ENCODE results near the gene PCK1.

The PCK1 gene

DNA sequence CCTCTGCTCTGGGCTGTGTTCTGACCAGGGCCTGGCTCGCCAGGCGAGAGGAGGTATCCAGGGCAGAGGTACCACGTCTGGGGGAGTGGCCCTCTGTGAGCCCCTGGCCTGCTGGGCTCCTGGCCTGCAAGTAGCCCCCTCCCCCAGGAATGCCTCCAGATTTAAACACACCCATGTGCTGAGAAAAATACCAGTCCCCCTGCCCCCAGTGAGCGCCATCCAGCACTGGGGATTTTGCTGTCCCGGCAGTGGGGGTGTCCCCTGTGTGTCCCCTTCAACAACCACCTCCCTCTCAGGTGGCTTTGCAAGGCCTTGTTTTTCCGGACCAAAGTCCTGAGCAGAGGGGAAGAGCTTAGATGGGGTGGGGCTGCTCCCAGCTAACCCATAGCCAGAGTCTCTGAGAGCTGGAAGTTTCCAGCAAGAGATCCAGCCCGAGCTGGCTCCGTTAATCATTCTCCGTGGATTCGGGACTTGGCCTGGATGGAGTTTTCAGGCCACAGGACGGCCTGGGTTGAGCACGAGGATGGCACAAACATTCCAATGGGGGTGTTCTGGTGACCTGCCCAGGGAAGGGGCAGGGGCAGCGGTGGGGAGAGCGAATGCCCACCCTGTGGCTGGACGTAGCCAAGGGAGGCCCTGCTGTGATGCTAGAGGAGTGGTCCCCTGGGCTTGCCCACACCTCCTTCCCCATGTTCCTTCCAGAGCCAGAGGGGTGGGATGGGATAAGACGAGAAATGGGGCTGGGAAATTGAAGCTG is 29.0 kb downstream of the PCK1 start:
- DNase-seq (ENCODE audit: low spot score), result no peak

DNA sequence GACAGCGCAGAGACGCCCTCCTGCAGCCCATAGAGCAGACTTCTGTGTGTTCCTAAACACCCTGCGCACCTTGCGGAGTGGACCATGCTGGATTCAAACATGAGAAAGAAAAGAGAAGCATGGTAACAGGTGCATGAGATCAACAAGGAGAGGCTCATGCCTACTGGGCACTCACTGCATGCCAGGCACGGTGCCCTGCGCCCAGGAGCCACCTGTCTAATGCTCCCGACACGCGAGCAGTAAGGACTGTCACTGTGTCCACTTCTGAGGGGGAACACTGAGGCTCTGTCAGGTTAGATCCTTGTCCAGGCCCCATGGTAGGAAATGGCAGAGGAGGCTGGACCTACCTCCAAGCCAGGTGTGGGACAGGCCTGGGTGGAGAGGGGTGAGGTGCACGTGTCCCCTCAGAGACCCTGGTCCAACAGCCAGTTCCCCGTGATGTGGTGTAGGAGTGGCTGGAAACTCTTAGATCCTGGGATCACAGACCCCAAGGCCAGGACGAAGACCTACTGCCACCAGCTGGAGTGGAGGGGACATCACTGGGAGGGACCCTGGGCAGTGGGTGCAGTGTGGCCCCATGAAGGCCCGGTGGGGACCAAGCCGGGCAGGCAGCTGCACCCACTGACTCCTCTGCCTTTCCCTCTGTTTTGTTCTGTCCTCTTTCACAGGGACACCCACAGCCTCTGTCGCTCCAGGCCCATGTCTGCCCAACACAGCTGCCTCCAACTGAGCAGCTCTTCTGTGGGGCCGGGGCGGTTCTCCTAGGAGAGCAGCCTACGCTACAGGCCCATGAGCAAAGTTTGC is 29.8 kb downstream of the PCK1 start:
- no peak for DNase-seq (ENCODE audit: low spot score)

DNA sequence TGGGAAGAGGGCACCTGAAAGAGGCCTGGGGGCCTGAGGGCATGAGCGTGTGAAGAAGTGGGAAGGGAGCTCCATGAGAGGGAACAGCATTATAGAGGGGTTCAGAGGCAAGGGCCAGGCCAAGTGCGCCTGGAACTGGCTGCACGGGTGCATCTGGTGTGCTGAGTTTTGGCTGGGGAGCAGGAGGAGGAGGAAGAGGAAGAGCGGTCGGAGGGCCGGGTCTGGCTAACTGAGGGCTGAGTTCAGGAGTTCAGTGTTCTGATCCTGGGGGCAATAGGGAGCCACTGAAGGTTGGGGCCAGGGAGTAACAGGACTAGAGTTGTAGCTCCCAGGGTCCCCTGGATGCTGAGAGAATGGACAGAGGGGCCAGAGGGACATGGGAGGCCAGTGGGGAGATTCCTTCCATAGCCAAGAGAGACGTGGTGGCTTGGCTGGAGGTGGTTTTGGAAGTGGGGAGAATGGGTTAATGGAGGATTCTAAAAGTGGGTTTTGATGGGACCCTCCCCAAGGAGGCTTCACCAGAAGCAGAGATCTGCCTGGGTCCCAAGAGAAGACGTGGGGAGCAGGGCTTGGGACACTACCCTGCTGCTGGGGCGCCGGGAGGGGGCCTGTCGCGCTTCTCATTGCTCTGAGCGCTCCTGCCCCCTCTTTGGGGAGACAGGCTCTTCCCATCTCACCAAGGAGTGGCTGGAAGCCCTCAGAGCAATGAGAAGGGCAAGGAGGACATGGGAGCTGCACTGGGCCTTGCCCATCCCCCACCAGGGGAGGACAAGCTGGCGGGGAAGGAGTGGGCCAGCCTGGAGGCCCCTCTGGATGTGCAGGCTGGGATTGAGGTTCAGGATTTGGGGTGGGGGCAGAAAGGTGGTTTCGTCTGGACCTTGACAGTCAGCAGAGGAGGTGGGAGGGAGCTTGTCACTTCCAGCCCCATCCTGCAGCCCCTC is 30.6 kb downstream of the PCK1 start:
- no peak for DNase-seq (ENCODE audit: low spot score)

DNA sequence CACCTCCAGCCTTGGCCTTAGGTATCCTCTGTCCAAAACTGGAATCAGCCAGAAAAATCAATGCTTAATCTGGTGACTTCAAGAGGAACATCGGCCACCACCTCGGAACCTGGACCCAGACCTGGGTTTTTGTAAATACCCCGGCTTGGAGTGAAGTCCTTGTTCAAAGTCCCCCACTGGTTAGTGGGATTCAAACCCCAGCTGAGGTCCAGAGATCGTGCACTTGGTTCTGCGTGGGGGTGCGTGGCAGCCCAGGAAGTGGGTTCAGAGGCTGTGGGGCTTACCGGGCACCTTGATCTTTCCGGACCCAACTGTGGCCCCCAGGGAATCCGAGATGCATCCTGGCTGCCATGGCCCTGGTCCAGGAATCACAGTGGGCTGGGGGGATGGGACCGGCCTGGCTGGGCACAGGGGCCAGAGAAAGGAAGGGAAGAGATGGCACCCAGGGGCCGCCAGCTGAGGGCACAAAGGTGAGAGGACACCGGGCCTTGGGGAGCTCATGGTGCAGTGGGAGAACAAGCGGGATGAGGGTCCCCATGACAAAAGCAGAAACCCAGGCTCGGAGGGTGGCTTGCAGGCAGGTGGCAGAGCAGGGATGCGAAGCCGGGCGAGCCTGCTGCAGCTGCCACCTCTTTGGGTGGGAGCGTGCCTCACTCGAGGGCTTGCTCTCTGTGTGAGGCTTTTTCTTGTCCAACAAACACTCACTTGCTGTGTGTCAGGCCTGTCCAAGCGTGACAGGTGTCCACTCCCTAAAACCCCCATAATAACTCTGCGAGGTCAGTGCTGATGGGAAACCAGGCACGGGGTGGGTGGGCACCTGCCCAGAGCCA is 31.6 kb downstream of the PCK1 start:
- DNase-seq (ENCODE audit: low spot score), result no peak

DNA sequence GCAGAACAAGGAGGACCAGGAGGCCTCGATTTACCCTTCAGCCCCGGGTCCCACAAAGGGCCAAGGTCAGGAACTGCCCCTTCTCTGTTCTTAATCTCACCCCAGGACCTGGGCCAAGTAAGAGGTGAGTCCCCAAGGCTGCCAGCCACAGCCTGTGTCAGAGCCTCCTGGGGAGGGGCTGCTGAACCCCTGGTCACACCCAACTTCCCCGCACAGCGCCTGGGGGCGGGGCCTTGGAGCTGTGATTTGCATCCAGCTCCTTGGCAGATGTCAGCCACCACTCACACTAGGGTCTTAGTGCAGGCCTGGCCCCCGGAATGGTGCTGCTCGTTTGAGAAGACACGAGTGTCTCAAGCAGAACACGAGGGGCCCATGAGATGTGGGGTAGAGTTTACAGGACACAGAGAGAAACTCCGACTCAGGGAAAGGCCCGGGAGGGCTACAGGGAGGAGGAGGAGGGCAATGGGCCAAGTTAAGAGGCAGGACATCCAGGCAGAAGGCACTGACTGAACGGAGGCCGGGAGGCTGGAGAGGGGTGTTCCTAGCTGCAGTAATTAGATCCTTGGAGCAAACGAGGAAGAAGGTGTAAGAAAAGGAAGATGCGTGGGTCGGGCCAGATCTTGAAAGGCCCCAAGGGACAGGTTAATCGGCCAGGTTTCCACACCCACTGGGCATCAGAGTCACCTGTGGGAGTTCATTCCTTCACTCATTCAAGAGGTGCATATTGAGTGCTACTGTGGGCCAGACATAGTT is 32.4 kb downstream of the PCK1 start:
- no peak for DNase-seq (ENCODE audit: low spot score)

DNA sequence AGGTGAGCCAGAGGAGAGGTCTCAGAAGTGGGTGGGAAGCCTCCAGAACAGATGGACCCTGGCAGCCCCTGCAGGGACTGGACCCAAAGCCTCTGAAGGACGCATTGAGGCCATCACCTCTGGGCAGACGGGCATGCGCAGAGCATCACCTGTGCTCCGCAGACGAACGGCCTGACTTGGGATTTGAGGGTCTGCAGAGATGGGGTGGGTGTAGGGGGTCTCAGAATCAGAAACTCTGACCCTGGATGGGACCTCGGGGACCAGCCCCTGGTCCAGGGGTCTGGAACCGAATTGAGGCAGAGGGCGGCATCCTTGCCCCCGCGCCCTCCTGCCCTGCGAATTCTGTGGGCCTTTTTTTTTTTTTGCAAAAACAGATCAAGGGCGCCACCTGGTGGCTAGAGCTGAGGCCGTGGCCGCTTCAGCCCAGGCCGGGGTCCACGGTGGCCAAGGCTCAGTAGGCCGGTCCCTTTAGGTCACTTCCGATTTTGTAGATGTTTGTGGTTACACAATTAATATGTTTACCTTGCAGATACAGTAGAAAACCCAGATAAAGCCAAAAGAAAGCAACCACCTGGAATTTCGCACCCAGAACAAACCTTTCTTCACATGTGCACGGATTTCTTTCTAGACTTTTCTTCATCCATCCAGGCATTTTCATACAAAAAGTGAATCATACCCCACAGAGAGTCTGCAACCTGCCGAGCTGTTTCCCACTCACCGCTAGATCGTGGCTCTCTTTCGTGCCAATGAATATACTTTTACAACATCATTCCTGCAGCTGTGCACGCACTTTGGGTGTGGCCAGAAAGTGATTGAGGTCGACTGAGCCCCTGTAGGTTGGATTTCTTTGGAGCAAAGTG is 33.4 kb downstream of the PCK1 start:
- peak; percentile 38 for DNase-seq (ENCODE audit: low spot score)

DNA sequence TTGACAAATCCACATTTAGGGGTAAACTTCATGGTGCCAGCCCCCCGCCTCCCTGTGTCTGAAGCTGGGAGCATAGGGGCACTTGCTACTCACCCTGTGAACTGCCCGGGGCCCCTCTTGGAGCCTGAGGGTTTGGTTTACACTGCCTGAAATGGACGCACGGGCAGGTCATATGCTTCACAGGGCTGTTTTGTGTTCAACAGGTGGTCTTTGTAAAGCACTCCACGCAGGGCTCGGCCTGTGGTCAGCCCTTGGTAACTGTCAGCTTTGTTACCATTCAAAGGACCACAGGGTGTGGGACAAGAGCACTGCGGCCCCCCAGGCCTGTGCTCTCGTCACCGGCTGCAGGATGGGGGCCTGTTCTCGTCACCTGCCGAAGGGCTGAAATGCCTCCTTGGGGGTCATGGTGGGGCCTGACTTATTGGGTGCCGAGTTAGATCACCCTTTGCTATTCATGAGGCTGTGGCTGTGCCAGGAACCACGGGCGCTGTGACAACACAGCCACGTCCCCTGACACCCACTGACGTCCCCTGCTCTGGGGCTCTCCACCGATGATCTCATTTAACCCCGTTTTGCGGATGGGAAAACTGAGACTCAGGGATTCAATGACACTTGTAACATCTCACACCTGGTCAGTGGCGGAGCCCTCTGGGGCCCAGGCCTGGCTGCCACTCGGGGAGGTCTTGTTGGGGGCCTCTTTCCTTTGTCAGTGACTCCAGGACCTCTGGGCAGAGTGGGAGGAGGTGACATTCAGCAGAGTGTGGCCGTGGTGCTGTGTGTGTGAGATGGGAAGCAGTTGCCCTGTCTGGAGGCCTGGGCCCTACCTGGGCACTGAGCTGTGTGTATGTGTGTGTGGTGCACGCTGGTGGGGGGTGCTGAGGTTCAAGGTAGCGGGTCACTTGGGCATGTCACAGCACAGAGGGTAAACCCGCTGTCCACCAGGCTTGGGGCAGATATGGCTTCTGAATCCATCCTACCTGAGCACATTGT is 34.4 kb downstream of the PCK1 start:
- no peak for DNase-seq (ENCODE audit: low spot score)

DNA sequence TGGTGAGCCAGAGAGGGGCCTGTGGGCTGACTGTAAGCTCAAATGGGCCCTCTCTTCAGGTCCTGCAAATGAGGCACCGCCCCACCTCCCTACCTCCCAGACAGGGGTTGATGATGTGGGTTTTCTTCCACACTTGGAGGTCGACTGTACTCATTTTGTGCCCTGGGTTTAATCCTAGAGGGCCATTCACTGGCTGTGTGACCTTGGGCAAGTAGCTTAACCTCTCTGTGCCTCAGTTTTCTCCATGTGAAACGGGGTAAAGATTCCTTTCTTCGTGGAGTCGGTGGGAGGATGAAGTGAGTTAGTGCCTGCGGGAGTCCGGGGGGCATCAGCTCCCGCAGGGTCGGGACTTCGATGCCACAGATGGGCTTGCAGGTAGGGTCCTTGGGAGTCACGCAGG is 35.4 kb downstream of the PCK1 start:
- no peak for DNase-seq (ENCODE audit: low spot score)

DNA sequence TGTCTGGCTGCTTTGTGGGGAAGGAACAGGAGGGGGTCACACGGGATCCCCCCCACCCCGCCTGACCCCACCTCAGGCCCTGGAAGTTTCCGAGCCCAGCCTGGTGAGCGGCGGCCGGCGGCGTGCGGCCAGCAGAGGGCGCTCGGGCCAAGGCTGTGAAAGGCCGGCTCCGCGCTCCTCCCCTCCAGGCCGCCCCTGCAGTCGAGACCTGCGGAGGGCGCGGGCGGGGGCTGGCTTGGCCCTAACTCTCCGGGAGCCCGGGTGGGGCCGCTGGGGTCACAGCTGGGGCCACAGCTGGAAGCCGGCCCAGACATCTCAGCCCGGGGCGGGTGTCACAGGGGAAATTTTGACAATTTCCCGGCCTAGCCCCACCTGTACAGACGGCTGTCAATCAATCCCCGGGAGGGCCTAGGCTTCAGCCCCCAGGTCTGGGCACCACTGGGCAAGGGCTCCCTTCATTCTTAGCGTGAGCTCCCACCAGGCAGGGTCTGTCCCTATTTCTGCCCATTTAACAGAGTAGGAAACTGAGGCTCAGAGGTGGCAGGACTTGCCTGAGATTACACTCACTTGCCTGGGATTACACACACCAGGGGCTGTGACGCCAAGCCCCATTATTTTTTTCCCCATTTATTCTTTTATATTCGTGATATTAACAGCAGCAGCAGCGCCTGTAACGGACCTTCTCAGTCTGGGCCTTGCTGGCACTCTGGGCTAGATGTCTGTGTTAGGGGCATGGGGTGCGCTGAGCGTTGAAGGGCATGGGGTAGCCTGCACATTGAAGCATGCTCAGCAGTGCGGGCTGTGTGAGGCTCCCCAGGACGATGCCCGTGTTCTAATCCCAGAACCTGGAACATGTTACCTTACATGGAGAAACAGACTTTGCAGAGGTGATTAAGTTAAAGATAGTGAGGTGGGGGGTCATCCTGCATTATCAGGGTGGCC is 36.4 kb downstream of the PCK1 start:
- DNase-seq (ENCODE audit: low spot score), result peak; percentile 65

DNA sequence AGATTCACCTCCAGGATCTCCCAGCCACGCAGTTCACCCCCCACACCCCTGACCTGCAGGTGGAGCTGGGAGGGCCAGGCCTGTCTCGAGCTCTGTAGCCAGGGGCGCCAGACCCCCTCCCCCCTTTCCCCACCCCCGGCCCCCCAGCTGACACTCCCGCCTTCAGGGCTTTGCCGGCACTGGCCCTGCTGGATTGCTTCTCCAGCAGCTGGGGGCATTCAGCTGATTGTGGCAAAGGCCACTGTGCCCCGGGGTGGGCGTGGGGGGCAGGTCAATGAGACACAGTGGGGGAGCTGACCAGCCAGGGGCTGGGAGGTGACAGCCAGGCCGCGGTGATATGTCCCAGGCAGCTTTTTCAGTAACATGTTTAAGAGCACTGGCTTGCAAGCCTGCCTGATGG is 37.1 kb downstream of the PCK1 start:
- no peak for DNase-seq (ENCODE audit: low spot score)

DNA sequence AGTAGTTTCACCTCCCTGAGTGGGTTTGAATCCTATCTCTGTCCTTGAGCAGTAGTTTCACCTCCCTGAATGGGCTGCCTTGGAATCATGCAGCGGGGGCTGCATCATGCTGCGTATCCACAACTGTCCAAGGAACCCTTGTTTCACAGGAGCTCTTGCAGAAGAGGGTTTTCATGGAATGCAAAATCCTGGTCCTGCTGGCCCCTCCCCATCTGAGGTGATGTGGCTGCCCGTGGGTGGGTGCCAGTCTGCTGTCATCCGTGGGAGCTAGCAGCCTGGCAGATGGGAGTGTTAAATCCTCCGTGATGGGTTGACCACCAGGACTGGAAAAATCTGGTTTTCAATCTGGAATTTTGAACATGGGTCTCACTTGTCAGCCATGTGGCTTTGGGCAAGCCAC is 37.6 kb downstream of the PCK1 start:
- no peak for DNase-seq (ENCODE audit: low spot score)

DNA sequence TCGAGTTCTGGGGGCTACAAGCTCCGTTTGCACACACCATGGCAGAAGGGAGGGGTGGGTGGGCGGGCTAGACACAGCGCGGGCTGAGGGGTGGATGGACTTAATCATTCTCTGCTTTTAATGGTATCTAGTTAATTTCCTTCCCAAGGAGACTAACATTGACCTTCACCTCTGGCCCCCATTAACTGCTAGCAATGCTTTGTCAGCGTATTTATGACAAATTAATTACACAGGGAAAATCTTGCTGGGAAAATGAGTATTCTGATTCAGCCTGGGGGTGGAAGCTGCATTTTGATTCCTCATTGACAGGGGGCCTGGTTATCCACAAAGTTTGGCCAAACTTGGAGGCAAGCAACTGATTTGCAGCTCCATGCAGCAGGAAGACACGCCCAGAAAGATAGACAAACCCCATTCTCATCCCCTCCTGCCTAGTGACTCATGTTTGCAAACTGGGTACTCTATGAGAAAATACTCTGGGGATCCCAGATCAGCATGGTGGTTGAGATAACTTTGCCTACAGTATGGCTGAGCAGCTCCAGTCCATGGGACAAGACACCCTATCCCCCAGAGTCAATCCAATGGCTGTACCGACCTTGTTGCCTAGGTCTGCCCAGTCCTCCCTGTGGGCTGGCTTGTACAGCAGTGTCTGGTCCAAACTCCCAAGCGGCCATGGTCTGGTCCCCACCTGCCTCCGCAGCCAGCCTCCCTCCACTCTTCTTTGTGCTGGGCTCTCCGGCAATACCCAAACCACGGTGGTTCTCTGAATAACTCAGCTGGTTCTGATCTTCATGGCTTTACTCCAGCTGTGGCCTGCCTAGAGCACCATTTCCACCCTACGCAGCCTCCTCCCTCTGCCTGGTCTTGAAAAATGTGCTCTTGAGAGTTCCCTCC is 39.7 kb downstream of the PCK1 start:
- no peak for DNase-seq (ENCODE audit: low spot score)

DNA sequence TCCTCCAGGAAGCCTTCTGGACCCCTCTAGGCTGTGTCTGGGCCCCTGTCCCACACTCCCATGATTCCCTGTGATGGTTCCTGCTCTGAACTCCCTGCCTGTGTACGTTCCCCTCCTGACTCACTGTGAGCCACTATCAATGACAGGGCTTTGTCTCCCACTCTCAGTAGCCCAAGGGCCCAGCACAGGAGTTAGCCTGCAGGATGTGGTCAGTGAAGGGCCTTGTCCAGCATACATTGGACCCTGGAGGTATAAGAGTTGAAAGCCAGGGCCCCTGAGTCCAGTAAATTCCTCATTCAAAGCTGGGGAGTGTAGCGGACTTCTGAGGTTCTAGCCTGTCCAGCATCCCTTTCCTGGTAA is 40.3 kb downstream of the PCK1 start:
- DNase-seq (ENCODE audit: low spot score), result no peak

DNA sequence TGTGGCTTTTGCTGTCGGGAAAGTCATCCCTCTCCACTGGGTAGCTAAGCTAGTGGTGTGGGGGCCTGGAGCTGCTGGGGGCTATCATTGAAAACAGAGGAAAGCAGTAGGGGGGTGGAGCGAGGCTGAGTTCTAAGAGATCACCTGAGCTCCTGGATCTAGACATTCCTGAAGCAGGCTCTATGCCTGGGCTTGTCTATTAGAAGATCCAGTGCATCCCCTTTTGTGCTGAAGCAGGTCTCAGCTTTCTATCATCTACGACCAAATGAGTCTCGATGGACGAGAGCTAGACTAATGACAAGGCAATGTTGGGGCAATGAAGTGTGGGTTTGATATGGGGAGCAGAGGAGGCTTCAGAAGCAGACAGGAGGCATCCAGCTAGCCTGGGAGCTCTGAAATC is 40.8 kb downstream of the PCK1 start:
- DNase-seq (ENCODE audit: low spot score), result no peak

DNA sequence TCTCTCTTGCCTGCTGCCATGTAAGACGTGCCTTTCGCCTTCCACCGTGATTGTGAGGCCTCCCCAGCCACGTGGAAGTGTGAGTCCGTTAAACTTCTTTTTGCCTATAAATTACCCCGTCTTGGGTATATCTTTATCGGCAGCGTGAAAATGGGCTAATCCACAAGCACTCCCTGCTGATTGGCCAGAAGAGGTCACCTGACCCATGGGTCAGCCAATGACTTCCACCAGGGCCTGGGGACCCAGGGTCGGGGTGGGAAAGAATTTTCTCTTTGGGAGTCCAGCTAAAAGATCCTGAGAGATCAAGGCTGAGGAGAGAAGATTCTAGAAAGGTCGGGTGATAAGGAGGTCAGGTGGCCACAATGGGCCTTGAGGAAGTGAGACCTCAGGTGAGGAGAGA is 42.2 kb downstream of the PCK1 start:
- DNase-seq (ENCODE audit: low spot score), result no peak

DNA sequence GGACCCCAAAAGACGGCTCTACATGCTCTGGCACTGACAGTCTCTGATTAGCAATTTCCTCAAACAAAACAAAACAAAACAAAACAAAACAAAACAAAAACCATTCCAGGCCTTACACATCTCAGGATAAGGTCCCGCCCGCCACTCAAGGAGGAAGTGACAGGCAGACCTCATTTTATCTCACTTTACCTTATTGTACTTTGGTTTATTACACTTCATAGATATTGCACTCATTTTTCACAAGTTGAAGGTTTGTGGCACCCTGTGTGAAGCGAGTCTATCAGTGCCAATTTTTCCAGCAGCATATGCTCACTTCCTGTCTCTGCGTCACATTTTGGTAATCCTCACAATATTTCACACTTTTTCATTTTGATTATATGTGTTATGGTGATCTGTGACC is 44.1 kb downstream of the PCK1 start:
- DNase-seq (ENCODE audit: low spot score), result peak; percentile 32

DNA sequence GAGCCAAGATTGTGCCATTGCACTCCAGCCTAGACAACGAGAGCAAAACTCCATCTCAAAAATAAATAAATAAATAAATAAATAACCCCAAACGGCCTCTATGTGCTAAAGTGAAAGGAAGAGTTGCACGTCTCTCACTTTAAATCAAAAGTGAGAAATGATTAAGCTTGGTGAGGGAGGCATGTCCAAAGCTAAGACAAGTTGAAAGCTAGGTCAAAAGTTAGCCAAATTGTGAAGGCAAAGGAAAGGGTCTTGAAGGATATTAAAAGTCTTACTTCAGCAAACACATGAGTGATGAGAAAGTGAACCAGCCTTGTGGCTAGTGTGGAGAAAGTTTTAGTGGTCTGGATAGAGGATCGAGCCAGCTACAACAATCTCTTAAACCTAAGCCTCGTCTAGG is 45.0 kb downstream of the PCK1 start:
- DNase-seq (ENCODE audit: low spot score), result no peak
